IPS-11a (cell line): ENCODE measurements around the gene UTP25.
"Not testable (repeated sequence)": the region's sequence is repeated elsewhere in the genome, so short reads cannot be mapped to it uniquely, and the experiment has no call there.

ENCODE experiments used
- H3K4me3 ChIP-seq: one replicate; pipeline ENCODE4 v1.5.1; 2013; ENCODE audit warnings: low read depth, low read length, control low read depth

UTP25 gene

GRCh38 chr1:209827384-209828262, at the start of gene UTP25:
TSS of gene UTP25 (plus strand) at chr1:209827972. CDS start at chr1:209828064, 92 bp downstream.
- H3K4me3 ChIP-seq = peak within 1 kb of the TSS; percentile 75

GRCh38 chr1:209778102-209778501, 49.7 kb upstream of the UTP25 start:
- no peak overlapping the region for H3K4me3 ChIP-seq

DNA sequence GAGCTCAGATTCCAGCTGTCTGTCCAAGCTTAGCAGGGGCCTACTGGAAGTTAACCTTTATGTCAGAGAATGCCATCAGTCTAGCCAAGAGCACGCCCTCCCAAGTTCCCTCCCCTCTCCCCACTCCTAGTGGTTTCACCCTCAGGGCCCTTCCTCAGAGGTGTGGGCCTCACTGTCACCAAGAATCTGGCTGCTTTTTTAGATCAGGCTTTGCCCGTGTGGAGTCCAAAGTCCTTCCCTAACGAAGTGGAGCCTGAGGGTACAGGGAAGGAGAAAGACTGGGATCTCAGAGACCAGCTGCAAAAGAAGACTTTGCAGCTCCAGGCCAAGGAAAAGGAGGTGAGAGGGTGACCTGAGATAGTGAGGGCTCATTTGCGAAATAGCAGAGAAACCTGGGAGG, 47.5 kb upstream of the UTP25 start:
- no peak overlapping the region for H3K4me3 ChIP-seq

DNA sequence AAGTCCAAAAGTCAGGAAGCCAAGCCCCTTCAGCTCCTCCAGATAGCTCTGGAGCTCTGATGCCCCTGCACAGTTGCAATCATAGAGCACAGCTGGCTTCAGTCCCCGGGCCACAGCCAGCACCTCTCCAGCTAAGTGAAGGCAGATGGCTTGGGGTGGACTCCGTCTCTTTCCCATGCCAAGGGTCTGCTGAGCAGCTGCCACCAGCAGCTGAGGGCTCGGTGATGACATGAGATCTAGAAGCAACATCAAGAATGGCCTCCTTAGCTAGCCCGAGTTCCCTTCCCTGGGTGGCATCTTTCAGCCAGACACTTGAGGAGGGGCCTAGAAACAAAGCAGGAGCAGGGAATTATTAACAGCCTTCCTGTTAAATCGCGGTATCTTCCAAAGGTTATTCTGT, 44.4 kb upstream of the UTP25 start:
- no peak overlapping the region for H3K4me3 ChIP-seq

DNA sequence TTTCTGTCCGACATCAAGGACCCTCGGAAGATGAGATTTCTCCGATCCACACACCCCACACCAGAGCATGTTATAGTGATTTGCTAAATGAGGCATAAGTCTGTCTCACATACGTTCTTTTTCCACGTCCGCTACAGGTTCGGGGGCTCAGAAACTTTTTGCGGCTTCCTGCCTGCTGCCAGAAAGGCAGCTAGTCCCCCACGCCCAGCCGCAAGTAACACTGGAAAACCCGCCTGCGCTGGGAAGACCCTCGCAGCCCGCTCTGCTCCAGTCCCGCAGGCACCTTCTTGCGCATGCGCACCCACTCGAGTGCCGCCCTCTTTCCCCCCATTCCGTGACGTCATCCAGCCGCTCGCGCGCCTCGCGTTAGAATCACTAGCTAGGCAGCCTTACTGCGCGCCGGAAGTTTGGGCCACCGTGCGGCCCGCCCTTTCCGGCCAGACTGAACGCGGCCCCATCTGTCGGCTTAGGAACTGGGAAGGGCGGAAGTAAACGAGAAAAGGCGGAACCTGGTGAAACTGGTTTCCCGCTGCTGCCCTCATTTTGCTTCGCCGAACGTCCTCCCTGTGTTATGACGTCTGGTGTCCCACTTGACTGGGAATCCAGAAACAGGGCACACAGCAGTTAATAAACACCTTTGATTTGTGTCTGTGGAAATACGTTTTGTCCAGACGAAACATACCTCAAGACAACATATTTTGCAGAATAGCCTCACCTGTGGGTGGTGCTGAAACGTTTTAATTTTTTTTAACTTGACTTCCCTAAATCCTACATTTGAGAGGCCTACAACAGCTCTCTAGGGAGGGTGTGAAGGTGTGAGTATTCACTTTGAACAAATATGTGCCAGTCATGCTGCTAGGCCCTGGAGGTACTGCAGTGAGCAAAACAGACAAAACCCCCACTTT, 43.3 kb upstream of the UTP25 start, which contains the start of gene C1orf74:
Gene C1orf74, minus strand, starts transcription at position 295 of the 905 bp plus-strand sequence. CDS start 925 bp downstream, outside the sequence.
- peak within 1 kb of the TSS; percentile 89 for H3K4me3 ChIP-seq

- H3K4me3 ChIP-seq = no peak overlapping the region
Observed at GRCh38 chr1:209785592-209785991, 42.2 kb upstream of the UTP25 start.

DNA sequence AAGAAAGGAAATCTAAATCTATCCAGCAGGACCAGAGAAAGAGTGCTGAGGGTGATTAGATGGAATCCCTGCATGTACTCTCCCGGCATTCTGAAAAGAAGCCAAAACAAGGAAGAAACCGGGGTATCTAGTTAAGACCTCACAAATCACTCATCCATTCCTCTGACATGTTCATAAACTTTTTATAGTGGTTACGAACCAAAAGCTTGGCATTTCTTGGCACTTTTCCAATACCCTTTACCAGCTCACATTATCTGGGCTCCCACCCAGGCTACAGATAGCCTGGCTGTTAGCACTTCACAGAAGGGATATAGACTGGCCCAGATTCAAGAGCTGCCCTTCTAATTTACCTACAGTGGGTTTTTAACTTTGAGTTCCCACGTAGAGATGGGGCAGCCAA, 41.6 kb upstream of the UTP25 start:
- no peak overlapping the region for H3K4me3 ChIP-seq

DNA sequence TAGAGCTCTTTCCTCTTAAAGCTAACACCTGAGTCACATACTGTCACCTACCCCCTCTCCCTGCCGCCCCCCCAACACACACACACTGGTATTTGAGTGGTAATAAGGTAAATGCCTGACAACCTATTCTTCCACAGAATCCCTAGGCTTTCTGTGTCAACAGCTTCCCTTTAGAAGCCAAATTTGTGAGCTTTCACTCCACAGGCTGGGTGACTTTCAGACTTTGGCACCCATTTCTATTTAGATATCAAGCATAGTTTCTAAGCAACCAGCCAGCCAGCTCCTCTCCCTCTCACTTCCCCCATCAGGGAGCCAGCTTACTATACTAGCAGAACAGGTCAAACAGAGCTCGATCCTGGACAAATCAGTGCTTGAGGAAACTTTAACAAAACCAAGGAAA, 40.2 kb upstream of the UTP25 start:
- no peak overlapping the region for H3K4me3 ChIP-seq

- no peak overlapping the region for H3K4me3 ChIP-seq
Observed at GRCh38 chr1:209789245-209789644, 38.5 kb upstream of the UTP25 start.

DNA sequence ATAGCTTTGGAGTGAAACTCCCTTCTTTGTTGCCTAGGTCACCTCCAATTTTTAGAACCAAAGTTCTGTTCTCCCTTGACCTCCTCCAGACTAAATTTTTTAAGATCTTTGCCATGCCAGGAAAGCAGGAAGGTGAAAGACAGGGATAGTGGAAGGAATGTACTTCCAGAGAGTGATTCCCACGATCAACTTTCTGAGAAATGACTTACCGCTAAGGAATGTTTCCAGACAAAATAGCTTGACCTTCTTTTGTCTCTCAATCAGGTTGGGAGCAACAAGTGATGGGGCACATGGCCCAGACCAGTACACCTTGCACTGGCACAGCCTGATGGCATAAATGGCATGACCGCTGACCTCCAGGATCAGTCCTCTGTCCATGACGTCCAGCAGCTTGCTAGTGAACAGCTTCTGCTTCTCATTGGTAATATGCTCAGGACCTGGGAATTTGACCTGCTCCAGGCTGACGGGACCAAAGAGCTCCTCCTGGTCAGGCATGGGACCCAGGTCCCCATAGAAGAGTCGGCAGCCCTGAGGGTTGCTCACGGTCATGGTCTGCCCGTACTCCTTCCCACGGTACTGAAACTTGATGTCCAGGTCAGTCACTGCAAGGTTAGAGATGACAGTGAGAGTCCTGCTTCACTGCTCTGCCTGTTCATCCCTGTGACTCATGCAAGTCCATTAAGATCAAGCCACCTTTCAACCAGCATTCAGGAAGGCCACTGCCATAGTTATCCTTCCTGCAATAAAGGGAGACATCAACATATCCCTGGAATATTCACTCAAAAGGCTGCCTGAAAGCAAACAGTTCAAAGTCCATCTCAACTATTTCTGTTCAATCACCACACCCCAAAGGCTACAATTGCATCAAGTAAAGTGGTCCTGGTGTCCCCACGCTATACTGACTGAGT, 37.2 kb upstream of the UTP25 start:
- H3K4me3 ChIP-seq = no peak overlapping the region

DNA sequence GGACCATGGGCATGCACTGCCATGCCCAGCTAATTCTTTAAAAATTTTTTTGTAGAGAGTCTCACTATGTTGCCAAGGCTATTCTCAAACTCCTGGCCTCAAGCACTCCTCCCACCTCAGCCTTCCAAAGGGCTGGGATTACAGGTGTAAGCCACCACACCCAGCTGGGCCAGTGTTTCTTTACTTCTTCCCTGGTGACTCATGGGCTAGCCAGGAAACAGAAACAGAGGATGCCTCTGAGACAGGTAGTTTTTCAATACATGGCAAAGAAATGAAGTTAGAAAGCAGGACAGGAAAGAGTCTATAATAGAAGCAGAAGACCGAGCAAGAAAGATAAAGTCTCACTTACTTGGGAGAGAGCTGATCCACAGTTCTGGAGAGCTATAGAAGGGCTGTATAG, 35.9 kb upstream of the UTP25 start:
- no peak overlapping the region for H3K4me3 ChIP-seq

DNA sequence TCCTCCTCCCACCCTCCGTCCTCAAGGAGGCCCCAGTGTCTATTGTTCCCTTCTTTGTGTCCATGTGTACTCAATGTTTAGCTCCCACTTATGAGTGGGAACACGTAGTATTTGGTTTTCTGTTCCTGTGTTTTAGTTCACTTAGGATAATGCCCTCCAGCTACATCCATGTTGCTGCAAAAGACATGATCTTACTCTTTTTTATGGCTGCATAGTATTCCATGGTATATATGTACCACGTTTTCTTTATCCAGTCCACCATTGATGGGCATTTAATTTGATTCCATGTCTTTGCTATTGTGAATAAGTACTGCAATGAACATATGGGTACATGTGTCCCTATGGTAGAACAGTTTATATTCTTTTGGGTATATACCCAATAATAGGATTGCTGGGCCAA, 34.1 kb upstream of the UTP25 start:
- not testable (repeated sequence) for H3K4me3 ChIP-seq

GRCh38 chr1:209797978-209798639, 29.7 kb upstream of the UTP25 start:
- no peak overlapping the region for H3K4me3 ChIP-seq

GRCh38 chr1:209800984-209801834, 26.6 kb upstream of the UTP25 start:
- no peak overlapping the region for H3K4me3 ChIP-seq

DNA sequence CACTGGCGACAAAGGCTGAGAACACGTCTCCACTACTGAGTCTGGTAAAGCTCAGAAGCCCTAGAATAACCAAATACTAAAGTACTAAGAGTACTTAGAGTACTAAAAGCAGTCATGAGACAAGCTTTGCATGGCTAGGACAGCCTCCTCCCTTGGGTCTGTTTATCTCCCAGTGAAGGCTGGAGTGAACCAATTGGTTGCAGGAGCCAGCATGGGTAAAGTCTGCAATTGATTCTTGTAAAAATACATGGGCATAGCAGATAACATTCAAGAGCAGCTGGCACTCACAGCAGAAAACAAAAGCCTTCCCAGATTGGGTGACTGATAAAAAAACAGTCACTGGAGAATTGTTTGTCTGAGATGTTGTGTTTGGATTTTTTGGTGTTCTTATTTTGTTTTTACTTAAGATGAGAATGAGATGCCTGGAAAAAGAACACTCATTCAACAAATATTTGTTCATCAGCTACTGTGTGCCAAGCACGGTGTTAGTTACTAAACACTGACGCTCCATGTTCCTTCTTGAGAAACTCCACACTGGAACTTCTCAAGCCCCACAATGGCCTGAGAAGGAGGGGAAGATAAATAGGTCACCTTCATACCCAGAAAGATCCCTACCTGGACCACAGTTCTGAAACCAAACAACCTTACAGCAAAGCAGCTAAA, 25.5 kb upstream of the UTP25 start:
- no peak overlapping the region for H3K4me3 ChIP-seq

GRCh38 chr1:209802780-209803152, 25.0 kb upstream of the UTP25 start:
- H3K4me3 ChIP-seq = no peak overlapping the region

DNA sequence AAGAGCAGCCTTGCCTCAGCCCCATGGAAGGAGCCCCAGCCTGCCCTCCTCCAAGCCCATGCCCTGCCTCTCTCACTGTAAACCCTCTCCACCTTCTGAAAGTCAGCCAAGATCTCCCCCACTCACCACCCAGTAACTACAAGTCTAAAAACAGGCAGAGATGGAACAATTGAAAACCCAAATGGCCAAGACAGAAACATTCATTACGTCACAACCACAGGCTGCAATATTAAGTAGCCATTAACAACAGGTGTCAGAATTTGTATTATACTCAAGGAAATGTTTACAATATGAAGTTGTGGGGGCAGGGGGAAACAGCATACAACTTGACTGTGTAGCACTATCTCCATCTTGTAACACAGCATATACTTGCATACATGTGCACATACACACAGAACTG, 24.2 kb upstream of the UTP25 start:
- no peak overlapping the region for H3K4me3 ChIP-seq

- peak overlapping the region; percentile 79 for H3K4me3 ChIP-seq
Observed at GRCh38 chr1:209805341-209805781, 22.4 kb upstream of the UTP25 start.
